GM23338 (cell line): Measurements from ENCODE around the gene UBE2I.

Experiments
- CREB1 ChIP-seq: fragments of 250-450 bp; sonication (Bioruptor Pico); IDR thresholded peaks from 2 replicates; pipeline ENCODE4 v1.5.0; 2020; ENCODE audit warnings: low read depth, mild to moderate bottlenecking, moderate library complexity
- CTCF ChIP-seq, 2 experiments: fragments of 200-600 bp in 1 of 2; sonication (generic) in 1 of 2; conservative IDR thresholded peaks; 2 replicates each; pipeline versions ENCODE4 v1.5.1 to v1.6.1; 2016 to 2017; ENCODE audit warnings: antibody characterized with exemption in 2 of 2, low read depth in 2 of 2, mild to moderate bottlenecking in 2 of 2, moderate library complexity in 1 of 2
- EZH2 ChIP-seq: fragments of 200-600 bp; sonication (generic); IDR thresholded peaks from one replicate; pipeline ENCODE4 v1.8.0; 2017; ENCODE audit warnings: antibody characterized with exemption, mild to moderate bottlenecking, low read depth; ENCODE audit not compliant: unreplicated experiment
- EZH2phosphoT487 ChIP-seq: fragments of 200-600 bp; sonication (generic); IDR thresholded peaks from one replicate; pipeline ENCODE4 v1.8.1; 2018; ENCODE audit warnings: antibody characterized with exemption; ENCODE audit not compliant: unreplicated experiment
- JUNB ChIP-seq: IDR thresholded peaks from one replicate; pipeline ENCODE4 v1.6.1; 2016; ENCODE audit warnings: antibody characterized with exemption; ENCODE audit not compliant: unreplicated experiment
- POLR2AphosphoS5 ChIP-seq: IDR thresholded peaks from 2 replicates; pipeline ENCODE4 v1.6.1; 2016; ENCODE audit warnings: antibody characterized with exemption, low read depth
- STAT1 ChIP-seq: IDR thresholded peaks from one replicate; pipeline ENCODE4 v1.6.1; 2016; ENCODE audit warnings: antibody characterized with exemption; ENCODE audit not compliant: unreplicated experiment
- ZNF114 ChIP-seq: fragments of 250-450 bp; sonication (Bioruptor Pico); IDR thresholded peaks from 2 replicates; pipeline ENCODE4 v1.5.0; 2020; ENCODE audit warnings: mild to moderate bottlenecking, moderate library complexity
- ZNF331 ChIP-seq: fragments of 250-450 bp; sonication (Bioruptor Pico); IDR thresholded peaks from 2 replicates; pipeline ENCODE4 v1.5.0; 2020; ENCODE audit warnings: low read depth, mild to moderate bottlenecking, moderate library complexity
- TF ChIP-seq, protein P1 (sequence below): IDR thresholded peaks from one replicate; pipeline ENCODE4 v1.6.1; 2018; ENCODE audit warnings: antibody characterized with exemption; ENCODE audit not compliant: unreplicated experiment
- TF ChIP-seq, protein P2 (sequence below): IDR thresholded peaks from 2 replicates; pipeline ENCODE4 v1.6.1; 2016; ENCODE audit warnings: antibody characterized with exemption

DNA sequence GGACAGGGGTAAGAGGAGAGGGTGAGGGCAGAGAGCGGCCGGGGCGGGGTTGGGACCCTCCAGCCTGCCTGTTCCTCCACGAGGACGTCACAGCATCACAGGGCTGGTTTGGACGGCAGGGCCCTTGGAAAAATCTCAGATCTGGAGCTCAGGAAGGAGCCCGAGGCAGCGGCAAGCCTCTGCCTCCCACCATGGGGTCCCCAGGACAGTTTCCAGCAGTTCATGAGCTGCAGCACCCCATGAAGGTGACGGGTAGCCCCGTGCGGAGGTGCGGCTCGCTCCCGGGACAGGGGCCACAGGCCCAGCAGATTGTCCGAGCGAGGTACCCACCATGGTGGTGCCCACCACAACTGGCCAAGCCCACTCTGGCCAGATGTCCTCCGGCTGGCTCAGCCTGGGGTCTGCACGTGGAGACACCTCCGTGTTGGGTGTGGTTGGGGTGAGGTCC, 32.3 kb upstream of the UBE2I start:
- TF ChIP-seq CTCF (conservative IDR thresholded peaks at IDR 0.05; ENCODE audit: low read depth in 2 of 2) = no peak
- TF ChIP-seq POLR2AphosphoS5 = no peak
- TF ChIP-seq, protein P1, sequence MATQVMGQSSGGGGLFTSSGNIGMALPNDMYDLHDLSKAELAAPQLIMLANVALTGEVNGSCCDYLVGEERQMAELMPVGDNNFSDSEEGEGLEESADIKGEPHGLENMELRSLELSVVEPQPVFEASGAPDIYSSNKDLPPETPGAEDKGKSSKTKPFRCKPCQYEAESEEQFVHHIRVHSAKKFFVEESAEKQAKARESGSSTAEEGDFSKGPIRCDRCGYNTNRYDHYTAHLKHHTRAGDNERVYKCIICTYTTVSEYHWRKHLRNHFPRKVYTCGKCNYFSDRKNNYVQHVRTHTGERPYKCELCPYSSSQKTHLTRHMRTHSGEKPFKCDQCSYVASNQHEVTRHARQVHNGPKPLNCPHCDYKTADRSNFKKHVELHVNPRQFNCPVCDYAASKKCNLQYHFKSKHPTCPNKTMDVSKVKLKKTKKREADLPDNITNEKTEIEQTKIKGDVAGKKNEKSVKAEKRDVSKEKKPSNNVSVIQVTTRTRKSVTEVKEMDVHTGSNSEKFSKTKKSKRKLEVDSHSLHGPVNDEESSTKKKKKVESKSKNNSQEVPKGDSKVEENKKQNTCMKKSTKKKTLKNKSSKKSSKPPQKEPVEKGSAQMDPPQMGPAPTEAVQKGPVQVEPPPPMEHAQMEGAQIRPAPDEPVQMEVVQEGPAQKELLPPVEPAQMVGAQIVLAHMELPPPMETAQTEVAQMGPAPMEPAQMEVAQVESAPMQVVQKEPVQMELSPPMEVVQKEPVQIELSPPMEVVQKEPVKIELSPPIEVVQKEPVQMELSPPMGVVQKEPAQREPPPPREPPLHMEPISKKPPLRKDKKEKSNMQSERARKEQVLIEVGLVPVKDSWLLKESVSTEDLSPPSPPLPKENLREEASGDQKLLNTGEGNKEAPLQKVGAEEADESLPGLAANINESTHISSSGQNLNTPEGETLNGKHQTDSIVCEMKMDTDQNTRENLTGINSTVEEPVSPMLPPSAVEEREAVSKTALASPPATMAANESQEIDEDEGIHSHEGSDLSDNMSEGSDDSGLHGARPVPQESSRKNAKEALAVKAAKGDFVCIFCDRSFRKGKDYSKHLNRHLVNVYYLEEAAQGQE = no peak
- TF ChIP-seq EZH2 = no peak
- no peak for TF ChIP-seq CREB1 (CRISPR knock-in tag)
- no peak for TF ChIP-seq EZH2phosphoT487
- TF ChIP-seq JUNB = no peak
- TF ChIP-seq STAT1 = no peak
- TF ChIP-seq ZNF114 (CRISPR knock-in tag) = no peak
- no peak for TF ChIP-seq ZNF331 (CRISPR knock-in tag)
- TF ChIP-seq, protein P2, sequence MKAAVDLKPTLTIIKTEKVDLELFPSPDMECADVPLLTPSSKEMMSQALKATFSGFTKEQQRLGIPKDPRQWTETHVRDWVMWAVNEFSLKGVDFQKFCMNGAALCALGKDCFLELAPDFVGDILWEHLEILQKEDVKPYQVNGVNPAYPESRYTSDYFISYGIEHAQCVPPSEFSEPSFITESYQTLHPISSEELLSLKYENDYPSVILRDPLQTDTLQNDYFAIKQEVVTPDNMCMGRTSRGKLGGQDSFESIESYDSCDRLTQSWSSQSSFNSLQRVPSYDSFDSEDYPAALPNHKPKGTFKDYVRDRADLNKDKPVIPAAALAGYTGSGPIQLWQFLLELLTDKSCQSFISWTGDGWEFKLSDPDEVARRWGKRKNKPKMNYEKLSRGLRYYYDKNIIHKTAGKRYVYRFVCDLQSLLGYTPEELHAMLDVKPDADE = no peak
